Uterus (tissue), 2 donors: ENCODE results near the gene EPHA4.

Experiments
- CTCF ChIP-seq, 4 experiments: fragments of 200-600 bp in 2 of 4; fragments of 450-650 bp in 2 of 4; sonication (generic) in 2 of 4; IDR thresholded peaks; one replicate each; pipeline ENCODE4 v1.5.1; 2016 to 2019; ENCODE audit warnings: antibody characterized with exemption in 4 of 4, mild to moderate bottlenecking in 2 of 4, moderate library complexity in 1 of 4
- POLR2A ChIP-seq, 2 donors: fragments of 450-650 bp; IDR thresholded peaks; one replicate each; pipeline ENCODE4 v1.6.1; 2016; ENCODE audit warnings: antibody characterized with exemption in 2 of 2, mild to moderate bottlenecking in 1 of 2, moderate library complexity in 1 of 2

- TF ChIP-seq CTCF (IDR thresholded peaks at IDR 0.05) (no peak), POLR2A (IDR thresholded peaks at IDR 0.05) (no peak)
Observed at GRCh38 chr2:221596192-221596591, 24.1 kb upstream of the EPHA4 start.
